GM19240 (cell line): ENCODE measurements around the gene DOCK11.
"Not testable (repeated sequence)": the region's sequence is repeated elsewhere in the genome, so short reads cannot be mapped to it uniquely, and the experiment has no call there.

Source experiments
- DNase-seq: peaks from one replicate; pipeline ENCODE4 v3.0.0; 2011; ENCODE audit warnings: low spot score; ENCODE audit not compliant: insufficient read length

DOCK11 gene

GRCh38 chrX:118685393-118685792 lies 189.8 kb downstream of the DOCK11 start:
- no peak for DNase-seq

DNA sequence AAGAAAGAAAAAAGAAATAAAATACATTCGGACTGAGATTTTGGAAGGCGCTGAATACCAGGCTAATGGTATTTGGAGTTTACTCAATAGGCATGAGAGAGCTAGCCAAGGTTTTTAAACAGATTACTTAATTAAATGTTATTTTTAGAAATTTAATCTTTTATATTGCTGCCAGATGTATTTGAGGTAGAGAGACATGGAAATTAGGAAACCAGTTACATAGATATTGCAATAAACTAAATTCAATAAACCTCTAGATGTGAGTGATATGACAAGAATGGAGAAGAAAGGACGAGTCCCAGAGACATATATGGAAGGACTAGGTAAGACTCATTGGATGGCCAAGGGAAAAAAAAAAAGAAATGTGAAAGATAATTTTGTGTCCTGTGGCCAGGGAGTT lies 193.3 kb downstream of the DOCK11 start:
- DNase-seq, result no peak

DNA sequence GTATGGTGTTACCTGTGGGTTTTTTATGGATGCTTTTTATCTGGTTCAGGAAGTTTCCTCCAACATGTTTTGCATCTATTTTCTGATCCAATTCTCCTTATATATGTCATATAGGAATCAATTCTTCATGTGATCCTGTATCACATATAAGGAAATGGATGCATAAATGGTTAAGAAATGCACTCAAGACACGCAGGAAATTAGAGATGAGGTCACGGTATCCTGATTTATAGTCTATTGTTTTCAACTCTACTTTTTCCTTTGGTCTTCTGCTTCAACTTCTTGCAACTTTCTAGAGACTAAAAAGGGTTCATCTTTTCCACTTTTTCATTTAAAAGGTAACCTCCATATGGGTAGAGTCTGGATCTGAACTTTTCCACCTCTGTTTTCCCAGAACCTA lies 198.2 kb downstream of the DOCK11 start:
- no peak for DNase-seq

- DNase-seq, result no peak
Observed at GRCh38 chrX:118694638-118695037, 199.0 kb downstream of the DOCK11 start.

GRCh38 chrX:118698516-118699170 lies 203.0 kb downstream of the DOCK11 start:
- no peak for DNase-seq

DNA sequence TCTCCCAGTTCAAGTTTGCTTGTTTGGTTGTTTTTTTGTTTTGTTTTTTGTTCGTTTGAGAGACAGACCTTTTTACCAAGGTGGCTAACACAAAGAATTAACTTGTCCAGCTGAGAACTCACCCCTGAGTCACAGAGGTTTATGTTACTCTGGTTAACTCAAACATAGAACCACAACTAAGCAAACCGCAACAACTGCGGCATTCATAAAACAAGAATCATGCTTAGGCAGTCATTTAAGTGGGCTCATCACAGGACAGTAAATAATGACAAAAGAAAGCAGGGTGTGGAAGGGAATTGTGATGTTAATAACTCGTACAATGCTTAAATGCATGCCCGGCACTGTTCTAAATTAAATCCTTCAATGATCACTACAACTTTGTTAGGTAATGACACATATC lies 207.1 kb downstream of the DOCK11 start:
- DNase-seq, result no peak

DNA sequence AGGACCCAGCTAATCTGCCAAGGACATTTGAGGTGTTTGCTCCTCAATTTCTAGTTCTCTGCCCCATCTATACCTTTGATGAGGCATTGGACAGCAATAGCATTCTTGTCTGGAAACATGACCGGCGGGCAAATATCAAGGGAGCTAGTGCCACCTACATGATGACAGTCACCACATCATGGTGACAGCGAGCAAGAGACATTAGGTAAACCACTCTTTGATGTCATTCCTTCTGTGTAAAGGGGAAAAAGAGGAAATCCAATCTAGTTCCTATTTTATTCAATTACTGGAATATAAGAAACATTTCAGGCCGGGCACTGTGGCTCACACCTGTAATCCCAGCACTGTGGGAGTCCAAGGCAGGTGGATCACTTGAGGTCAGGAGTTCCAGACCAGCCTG lies 211.1 kb downstream of the DOCK11 start:
- no peak for DNase-seq

- no peak for DNase-seq
Observed at GRCh38 chrX:118714521-118714920, 218.9 kb downstream of the DOCK11 start.

GRCh38 chrX:118715917-118716316 lies 220.3 kb downstream of the DOCK11 start:
- DNase-seq, result not testable (repeated sequence)

DNA sequence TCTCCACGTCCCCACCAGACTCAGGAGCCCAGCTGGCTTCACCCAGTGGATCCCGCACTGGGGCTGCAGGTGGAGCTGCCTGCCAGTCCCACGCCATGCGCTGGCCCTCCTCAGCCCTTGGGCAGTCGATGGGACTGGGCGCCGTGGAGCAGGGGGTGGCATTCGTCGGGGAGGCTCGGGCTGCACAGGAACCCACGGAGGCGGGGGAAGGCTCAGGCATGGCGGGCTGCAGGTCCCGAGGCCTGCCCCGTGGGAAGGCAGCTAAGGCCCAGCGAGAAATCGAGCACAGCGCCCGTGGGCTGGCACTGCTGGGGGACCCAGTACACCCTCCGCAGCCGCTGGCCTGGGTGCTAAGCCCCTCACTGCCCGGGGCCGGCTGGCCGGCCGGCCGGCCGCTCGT lies 221.2 kb downstream of the DOCK11 start:
- not testable (repeated sequence) for DNase-seq

- no peak for DNase-seq
Observed at GRCh38 chrX:118717678-118718391, 222.2 kb downstream of the DOCK11 start.

- no peak for DNase-seq
Observed at GRCh38 chrX:118718737-118719136, 223.1 kb downstream of the DOCK11 start.

GRCh38 chrX:118720058-118720707 lies 224.6 kb downstream of the DOCK11 start:
- no peak for DNase-seq

GRCh38 chrX:118723376-118723775 lies 227.8 kb downstream of the DOCK11 start:
- DNase-seq, result no peak

DNA sequence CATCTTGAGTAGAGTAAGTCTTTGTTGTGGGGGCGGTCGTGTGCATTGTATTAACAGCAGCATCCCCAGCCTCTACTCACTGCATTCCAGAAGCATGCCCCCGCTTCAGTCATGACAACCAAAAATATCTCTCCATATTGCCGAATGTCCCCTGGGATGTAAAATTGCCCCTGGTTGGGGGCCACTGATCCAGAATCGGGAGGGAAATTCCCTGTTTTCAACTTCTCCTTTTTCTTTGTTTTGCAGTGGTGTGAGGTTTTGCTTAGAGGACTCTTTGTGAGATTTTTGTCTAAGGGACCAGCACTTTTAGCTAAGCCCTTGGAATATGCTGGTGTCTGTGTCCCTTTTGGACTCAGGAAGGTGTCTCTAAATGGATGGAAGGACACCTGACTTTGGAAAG lies 228.8 kb downstream of the DOCK11 start:
- no peak for DNase-seq

DNA sequence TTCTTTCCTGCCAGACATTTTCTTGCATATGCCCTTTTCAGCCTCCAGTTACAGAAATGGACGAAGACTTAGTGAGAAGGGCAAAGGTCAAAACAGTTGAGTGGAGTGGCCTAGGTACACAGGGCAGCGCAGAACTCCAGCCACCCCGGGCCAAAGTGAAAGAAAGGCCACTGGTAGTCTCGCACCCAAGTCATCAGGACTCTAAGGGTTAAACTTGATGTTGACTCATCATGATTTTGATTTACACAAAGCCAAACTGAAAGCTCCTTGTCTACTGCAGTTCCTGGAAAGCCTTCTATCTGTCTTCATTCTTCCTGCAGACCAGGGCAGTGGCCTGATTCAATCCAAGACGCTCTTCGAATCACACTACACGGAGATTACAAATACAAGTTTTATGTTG lies 229.2 kb downstream of the DOCK11 start:
- no peak for DNase-seq

GRCh38 chrX:118726396-118726795 lies 230.8 kb downstream of the DOCK11 start:
- no peak for DNase-seq

- DNase-seq, result no peak
Observed at GRCh38 chrX:118726887-118727685, 231.5 kb downstream of the DOCK11 start, which contains the start of gene IL13RA1. Gene IL13RA1, plus strand, starts transcription at chrX:118727606. Its CDS starts 33 bp downstream, at chrX:118727639.

- no peak for DNase-seq
Observed at GRCh38 chrX:118727686-118728339, 232.2 kb downstream of the DOCK11 start.

GRCh38 chrX:118729042-118729652 lies 233.5 kb downstream of the DOCK11 start:
- DNase-seq, result no peak
